VCaP (cell line): ENCODE results near the gene EML3.
A peak's percentile ranks its signal among the peaks of the same experiment; 100 is the strongest.

Experiments used
- H3K27ac ChIP-seq: fragments of 450-650 bp; 2 replicates; pipeline ENCODE4 v1.5.1; 2017
- TF ChIP-seq, protein P1 (sequence below): fragments of 450-650 bp; conservative IDR thresholded peaks from 2 replicates; pipeline ENCODE4 v1.5.1; 2017; ENCODE audit warnings: mild to moderate bottlenecking, moderate library complexity

EML3 gene

DNA sequence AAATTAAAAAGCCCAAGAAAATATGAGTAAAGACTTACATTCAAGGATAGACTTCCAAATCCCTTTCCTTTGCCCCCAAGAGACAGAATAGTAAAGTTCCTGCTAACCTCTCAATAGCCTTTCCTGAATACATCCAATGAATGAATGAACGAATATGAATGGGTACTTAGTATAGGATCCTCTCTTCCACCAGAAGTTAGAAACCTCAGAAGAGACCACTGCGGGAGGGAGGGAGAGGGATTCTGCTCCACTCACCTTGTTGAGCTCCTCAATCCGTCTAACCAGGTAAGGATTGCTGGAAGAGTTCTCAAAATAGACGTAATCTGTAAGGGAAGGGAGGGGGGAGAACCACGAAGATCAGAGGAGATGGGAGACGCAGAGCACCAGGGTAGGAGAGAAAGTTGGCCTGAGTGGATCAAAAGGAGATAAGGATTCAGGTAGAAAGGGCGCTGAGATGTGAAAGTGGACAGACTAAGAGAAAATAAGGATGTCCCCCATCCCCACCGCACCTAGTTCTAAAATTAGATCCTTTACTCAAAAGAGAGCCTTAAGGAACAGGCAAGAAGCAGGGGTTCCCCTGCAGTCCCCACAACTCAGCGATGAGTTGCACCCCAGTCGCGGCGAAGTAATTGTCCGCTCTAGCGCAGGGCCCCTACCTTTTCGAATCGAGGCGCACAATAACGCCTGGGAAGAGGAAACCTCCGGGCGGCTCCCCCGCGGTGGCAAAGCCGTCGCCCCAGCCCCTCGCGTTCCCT, 12.0 kb downstream of the EML3 start:
- TF ChIP-seq, protein P1, sequence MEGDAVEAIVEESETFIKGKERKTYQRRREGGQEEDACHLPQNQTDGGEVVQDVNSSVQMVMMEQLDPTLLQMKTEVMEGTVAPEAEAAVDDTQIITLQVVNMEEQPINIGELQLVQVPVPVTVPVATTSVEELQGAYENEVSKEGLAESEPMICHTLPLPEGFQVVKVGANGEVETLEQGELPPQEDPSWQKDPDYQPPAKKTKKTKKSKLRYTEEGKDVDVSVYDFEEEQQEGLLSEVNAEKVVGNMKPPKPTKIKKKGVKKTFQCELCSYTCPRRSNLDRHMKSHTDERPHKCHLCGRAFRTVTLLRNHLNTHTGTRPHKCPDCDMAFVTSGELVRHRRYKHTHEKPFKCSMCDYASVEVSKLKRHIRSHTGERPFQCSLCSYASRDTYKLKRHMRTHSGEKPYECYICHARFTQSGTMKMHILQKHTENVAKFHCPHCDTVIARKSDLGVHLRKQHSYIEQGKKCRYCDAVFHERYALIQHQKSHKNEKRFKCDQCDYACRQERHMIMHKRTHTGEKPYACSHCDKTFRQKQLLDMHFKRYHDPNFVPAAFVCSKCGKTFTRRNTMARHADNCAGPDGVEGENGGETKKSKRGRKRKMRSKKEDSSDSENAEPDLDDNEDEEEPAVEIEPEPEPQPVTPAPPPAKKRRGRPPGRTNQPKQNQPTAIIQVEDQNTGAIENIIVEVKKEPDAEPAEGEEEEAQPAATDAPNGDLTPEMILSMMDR = no peak
- peak overlapping the region; percentile 99 for H3K27ac ChIP-seq

DNA sequence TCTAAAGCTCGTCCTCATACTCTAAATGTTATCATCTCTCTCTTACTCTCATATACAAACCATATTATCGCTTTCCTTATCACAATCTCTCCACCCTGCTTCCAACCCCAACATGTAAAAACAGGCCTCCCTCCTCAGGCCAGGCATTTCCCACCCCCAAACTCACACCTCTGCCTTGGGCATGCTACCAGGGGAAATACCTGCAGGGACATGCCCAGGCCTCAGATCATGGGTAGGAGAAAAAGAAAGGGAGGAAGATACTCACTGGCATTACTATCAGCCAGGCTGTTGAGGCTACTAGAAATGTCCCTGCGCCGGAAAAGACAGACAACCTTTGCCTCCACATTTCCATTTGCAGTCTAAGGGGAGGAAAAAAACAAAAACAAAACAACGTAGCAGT, 12.7 kb downstream of the EML3 start:
- H3K27ac ChIP-seq = peak overlapping the region; percentile 99

DNA sequence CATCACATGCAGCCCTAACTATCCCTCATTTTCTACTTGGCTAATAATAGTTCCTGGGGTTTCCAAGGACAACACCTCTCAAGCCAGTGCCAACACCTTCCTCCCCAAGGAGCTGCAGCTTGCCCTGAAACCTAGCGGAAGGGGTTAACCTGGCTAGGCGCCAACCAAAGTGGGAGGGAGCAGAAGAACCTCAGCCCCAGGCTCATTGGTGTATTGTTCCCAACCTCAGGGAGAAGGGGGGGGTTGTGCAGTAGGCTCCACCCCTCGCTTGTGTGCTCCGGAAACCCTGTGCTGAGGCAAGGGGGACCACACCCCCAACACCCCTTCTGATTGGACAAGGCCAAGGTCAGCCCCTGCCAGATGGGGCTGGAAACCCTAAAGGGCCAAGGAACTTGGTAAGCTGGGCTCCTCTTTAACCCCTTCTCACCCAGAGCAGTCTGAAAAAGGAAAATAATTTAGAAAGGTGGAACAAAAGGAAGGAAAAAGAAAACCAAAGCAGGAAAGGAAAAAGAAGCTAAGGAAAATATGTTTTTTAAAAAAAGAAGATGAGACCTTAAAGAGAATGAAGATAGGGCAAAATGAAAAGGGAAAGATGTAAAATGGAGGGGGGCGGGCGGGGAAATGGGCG, 13.4 kb downstream of the EML3 start:
- TF ChIP-seq, protein P1 = no peak
- peak overlapping the region; percentile 99 for H3K27ac ChIP-seq

More for the DNA sequence above, 12.7 kb downstream of the EML3 start:
- TF ChIP-seq, protein P1 = no peak

DNA sequence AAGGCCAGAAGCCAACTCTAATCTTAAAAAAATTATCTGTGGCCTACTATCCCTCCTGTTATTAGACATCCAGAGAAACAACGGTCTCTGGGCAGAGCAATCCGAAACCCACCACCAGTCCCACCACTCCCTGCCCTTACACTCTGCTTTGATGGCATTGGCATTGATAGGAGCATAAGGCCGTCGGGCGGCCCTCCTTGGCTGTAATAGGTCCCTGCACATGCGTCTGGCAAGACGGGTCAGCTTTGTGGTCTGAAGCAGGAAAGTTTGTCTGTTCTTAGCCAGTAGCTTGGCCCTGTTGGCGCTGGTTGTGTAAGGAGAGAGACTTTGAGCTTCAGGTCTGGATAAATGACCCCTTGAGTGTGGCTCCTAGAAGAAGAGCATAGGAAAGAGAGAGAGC, 17.5 kb downstream of the EML3 start:
- TF ChIP-seq, protein P1 = no peak
- H3K27ac ChIP-seq = no peak overlapping the region

DNA sequence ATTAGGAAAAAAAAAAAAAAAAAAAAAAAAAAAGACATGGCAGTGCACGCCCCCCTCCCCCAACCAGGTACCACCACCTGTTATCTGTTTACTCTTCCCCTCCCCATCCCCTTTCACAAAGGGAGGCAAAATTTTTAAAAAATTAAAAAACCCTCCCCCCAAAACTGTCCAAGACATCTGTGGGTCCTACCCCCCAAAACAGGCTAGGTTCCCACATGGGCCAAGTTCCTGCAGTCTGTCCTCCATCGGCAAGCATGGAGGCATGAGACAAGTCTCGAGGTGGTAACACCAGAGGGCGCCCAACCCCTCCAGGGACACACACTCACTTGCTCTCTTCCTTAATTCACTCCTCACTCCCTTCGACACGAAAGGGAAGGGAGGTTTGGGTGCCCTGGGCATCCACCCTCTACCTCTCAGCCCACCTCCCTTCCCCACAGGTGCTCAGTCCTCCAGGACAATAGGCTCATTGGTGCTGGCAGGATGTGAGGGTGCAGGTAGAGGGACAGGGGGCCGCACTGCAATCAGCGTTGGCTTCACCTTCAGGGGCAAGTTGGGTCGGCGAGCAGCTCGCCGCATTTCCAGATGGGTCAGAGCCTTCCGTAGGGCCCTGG, 19.0 kb downstream of the EML3 start:
- TF ChIP-seq, protein P1 = peak; percentile 75
- H3K27ac ChIP-seq = peak overlapping the region; percentile 96

DNA sequence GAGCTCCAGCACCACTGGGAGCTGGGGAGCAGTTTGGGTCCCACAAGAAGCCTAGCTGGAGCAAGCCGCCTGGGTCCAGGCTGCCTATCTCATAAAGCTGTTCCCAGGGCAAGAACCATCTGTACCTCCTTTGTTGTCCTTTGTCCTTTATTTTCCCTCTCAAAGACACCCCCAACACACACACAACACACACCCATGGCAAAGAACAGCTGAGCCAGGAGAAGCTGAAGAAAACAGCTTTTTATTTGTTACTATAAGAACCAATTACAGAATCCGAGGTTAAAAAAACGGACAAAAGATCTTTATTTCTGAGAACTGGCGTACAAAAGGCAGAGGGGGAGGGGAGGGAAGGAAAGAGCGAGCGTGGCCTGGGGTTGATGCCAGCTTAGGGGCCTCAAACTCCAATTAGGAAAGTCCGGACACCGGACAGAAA, 19.6 kb downstream of the EML3 start:
- TF ChIP-seq, protein P1 = no peak
- peak overlapping the region; percentile 96 for H3K27ac ChIP-seq

DNA sequence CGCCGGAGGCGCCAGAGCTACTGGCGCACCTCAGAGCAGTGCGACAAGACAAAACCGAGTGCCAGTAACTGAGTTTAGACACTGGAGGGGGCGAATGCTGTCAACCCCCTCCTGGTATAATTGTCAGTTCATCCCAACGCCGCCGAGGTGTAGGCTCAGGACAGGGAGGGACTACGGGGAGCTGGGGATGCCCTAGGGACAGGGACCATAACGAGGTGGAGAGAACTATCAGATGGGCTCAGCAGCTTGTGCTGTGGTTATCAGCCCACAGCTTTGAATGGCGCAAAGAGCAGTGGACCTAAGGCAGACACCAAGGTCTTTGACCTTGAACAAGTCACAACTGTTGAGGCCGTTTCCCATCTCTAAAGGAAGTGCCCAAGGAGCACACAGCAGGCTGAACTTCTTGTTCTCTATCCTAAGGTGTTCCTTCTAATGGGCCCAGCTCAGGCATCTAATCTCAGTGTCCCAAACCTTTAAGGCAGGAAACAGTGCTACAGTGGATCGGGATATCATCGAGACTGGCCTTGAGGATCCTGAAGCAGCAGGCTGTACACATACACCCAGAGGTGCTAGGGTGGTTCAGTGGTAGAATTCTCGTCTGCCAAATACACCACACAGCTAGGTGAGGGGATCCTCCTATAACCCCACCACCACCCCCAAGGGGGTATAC, 20.3 kb downstream of the EML3 start:
- TF ChIP-seq, protein P1 = no peak
- H3K27ac ChIP-seq = peak overlapping the region; percentile 96
